GM12878 (cell line): Measurements from ENCODE around the gene CNTRL. TPM values are rescaled to one million over a fixed set of nuclear protein-coding genes. Genes with fewer than 3 reads are reported as not detected.

ENCODE experiments used
- ATAC-seq: fragments of 200-7000 bp; cut with Tn5 transposase; 3 replicates; pipeline ENCODE4 v1.9.1; 2020; ENCODE audit warnings: mild to moderate bottlenecking, moderate library complexity
- BruUV-seq: library from RNA; stranded (reverse); fragments of 400-500 nt; replicated peaks from 2 replicates; lab custom pipeline; 2021; lab: Mats Ljungman, UMichigan
- CTCF ChIA-PET: fragments of 300-600 bp; sonication (Branson Sonifier 250); formaldehyde crosslinking; extraction: SDS; loops from one replicate; lab custom pipeline; 2021; ENCODE audit warnings: inconsistent platforms; lab: Yijun Ruan, JAX
- POLR2A ChIA-PET: fragments of 350-600 bp; formaldehyde crosslinking; extraction: SDS; loops from one replicate; lab custom pipeline; 2021; ENCODE audit warnings: inconsistent platforms; lab: Charles Lee
- RAD21 ChIA-PET: fragments of 300-600 bp; sonication (Branson Sonifier 250); formaldehyde crosslinking; loops from one replicate; lab custom pipeline; 2023; ENCODE audit warnings: antibody characterized with exemption; ENCODE audit not compliant: unreplicated experiment; lab: Charles Lee
- SMC1A ChIA-PET: fragments of 300-600 bp; sonication (Branson Sonifier 250); formaldehyde crosslinking; loops from one replicate; lab custom pipeline; 2023; ENCODE audit not compliant: unreplicated experiment, uncharacterized antibody; lab: Charles Lee
- DNase-seq: peaks from one replicate; pipeline ENCODE4 v3.0.0-alpha.2; 2011; ENCODE audit warnings: low read depth, low spot score
- FAIRE-seq: peaks from 3 replicates; lab custom pipeline; 2011; peaks lifted over from hg19 to GRCh38; lab: Jason Lieb, UNC
- H2AFZ ChIP-seq: 2 replicates; pipeline ENCODE4 v1.6.0; 2011; ENCODE audit warnings: low read depth, low read length, control low read depth; ENCODE audit not compliant: control insufficient read depth
- H3K27ac ChIP-seq: 2 replicates; pipeline ENCODE4 v1.5.1; 2011; ENCODE audit warnings: control low read depth; ENCODE audit not compliant: control insufficient read depth, insufficient read depth
- H3K27me3 ChIP-seq, 2 experiments: replicated peaks in 1 of 2; 2 replicates each; pipeline versions ENCODE4 v1.6.0 to v1.6.1; 2011; ENCODE audit warnings: low read length in 1 of 2; ENCODE audit not compliant: control insufficient read depth in 2 of 2, insufficient read depth in 2 of 2
- H3K36me3 ChIP-seq, 2 experiments: 2 replicates each; pipeline ENCODE4 v1.5.1; 2011; ENCODE audit warnings: low read length in 1 of 2; ENCODE audit not compliant: control insufficient read depth in 2 of 2, insufficient read depth in 2 of 2
- H3K4me1 ChIP-seq: 2 replicates; pipeline ENCODE4 v1.6.1; 2011; ENCODE audit warnings: mild to moderate bottlenecking, low read length, moderate library complexity, mixed read lengths; ENCODE audit not compliant: control insufficient read depth, insufficient read depth
- H3K4me2 ChIP-seq: 2 replicates; pipeline ENCODE4 v1.6.0; 2011; ENCODE audit warnings: control low read depth; ENCODE audit not compliant: control insufficient read depth, insufficient read depth
- H3K4me3 ChIP-seq: fragments of 200-600 bp; sonication (generic); 2 replicates; pipeline ENCODE4 v1.5.1; 2016
- H3K79me2 ChIP-seq: 2 replicates; pipeline ENCODE4 v1.6.0; 2011; ENCODE audit warnings: low read length; ENCODE audit not compliant: control insufficient read depth, insufficient read depth
- H3K9ac ChIP-seq: 2 replicates; pipeline ENCODE4 v1.8.0; 2011; ENCODE audit warnings: low read length, control low read depth, mixed read lengths; ENCODE audit not compliant: control insufficient read depth, insufficient read depth
- H3K9me3 ChIP-seq: replicated peaks from 3 replicates; pipeline ENCODE4 v1.5.1; 2011; ENCODE audit warnings: mild to moderate bottlenecking, low read length; ENCODE audit not compliant: control insufficient read depth, insufficient read depth
- H4K20me1 ChIP-seq: 2 replicates; pipeline ENCODE4 v1.6.0; 2011; ENCODE audit not compliant: control insufficient read depth, insufficient read depth
- BCLAF1 ChIP-seq: fragments of 450-650 bp; IDR thresholded peaks from 2 replicates; pipeline ENCODE4 v1.6.1; 2017; ENCODE audit warnings: antibody characterized with exemption, mild to moderate bottlenecking, moderate library complexity
- BMI1 ChIP-seq: fragments of 450-650 bp; IDR thresholded peaks from 2 replicates; pipeline ENCODE4 v1.6.1; 2016; ENCODE audit warnings: mild to moderate bottlenecking, moderate library complexity, borderline replicate concordance
- CBX3 ChIP-seq: fragments of 200-600 bp; sonication (generic); IDR thresholded peaks from 2 replicates; pipeline ENCODE4 v1.6.1; 2016; ENCODE audit warnings: low read depth, borderline replicate concordance
- CUX1 ChIP-seq: IDR thresholded peaks from 2 replicates; pipeline ENCODE4 v1.6.1; 2012; ENCODE audit warnings: improper control_type of control experiment, low read depth, low read length; ENCODE audit not compliant: insufficient replicate concordance
- MYC ChIP-seq: IDR thresholded peaks from 2 replicates; pipeline ENCODE4 v1.6.1; 2011; ENCODE audit warnings: mild to moderate bottlenecking, low read length, moderate library complexity, inconsistent platforms; ENCODE audit not compliant: insufficient read depth, insufficient replicate concordance, insufficient read length, severe bottlenecking
- NFYA ChIP-seq: IDR thresholded peaks from 2 replicates; pipeline ENCODE4 v1.6.1; 2011; ENCODE audit warnings: low read depth, mild to moderate bottlenecking, low read length, improper control_type of control experiment, borderline replicate concordance
- SMAD1 ChIP-seq: fragments of 450-650 bp; IDR thresholded peaks from 2 replicates; pipeline ENCODE4 v1.6.1; 2018; ENCODE audit warnings: mild to moderate bottlenecking, low read depth; ENCODE audit not compliant: partially characterized antibody
- WGBS: methylation state at CpG from one replicate; pipeline ENCODE4 v1.1.6; 2016; ENCODE audit warnings: low lambda C conversion rate; ENCODE audit not compliant: insufficient replicate concordance, insufficient coverage; ENCODE audit errors: missing lambda C conversion rate; 5-methylcytosine and 5-hydroxymethylcytosine counted together
- in situ Hi-C: fragments of 300-500 bp; cut with MboI; formaldehyde crosslinking; loops from 9 replicates; pipeline ENCODE4 v1.14.3; 2018; ENCODE audit warnings: mixed read lengths
- intact Hi-C: fragments of 100-400 bp; cut with micrococcal nuclease; formaldehyde crosslinking; loops from one replicate; pipeline ENCODE4 v1.14.2; 2022; ENCODE audit not compliant: unreplicated experiment
- polyA plus RNA-seq, 11 experiments: library from polyadenylated mRNA; depleted of rRNA in 4 of 11; unstranded in 6 of 11; stranded (reverse) in 5 of 11; fragments of >200 nt; fragmentation: Nextera tagmentation in 4 of 11; fragmentation: Illumina TruSeq in 1 of 11; extraction: Ambion mirVana in 4 of 11; extraction: Trizol in 1 of 11; gene quantifications; 1 replicate in 1 of 11; 2 replicates in 10 of 11; pipeline versions ENCODE4 v1.2.1 to v1.2.3, GENCODE V29; 2011 to 2016; ENCODE audit warnings: inconsistent platforms in 2 of 11, missing spikeins in 2 of 11, low read depth in 1 of 11
- total RNA-seq, 4 experiments: library from RNA; depleted of rRNA in 3 of 4; stranded (reverse); fragments of >200 nt in 3 of 4; fragmentation: Illumina TruSeq in 1 of 4; extraction: Trizol in 1 of 4; gene quantifications; 2 replicates each; pipeline versions ENCODE4 v1.2.1 to v1.2.3, GENCODE V29; 2013 to 2021

The CNTRL gene
- total and polyA plus RNA-seq, 10 of the 15 experiments (the other 5 are each of a cell fraction or from before 2014, with no cell fraction given), result 20.0 to 65.4 (median 38.8) TPM

- no peak for TF ChIP-seq SMAD1
- no peak for TF ChIP-seq BMI1
Observed at GRCh38 chr9:121201738-121202533, 127.2 kb downstream of the CNTRL start, which contains the start of gene RAB14 (continued).

GRCh38 chr9:121204121-121204520 lies 129.4 kb downstream of the CNTRL start:
- Histone ChIP-seq H3K9ac (no peak overlapping the region), H3K27ac (no peak overlapping the region), H3K4me1 (peaks cover 21% of the 10 kb centered on the region), H3K27me3 (no peaks in the 10 kb centered on the region), H3K4me3 (no peak overlapping the region), H3K79me2 (peaks cover 34% of the 10 kb centered on the region), H3K36me3 (no peaks in the 10 kb centered on the region), H3K9me3 (no peaks in the 10 kb centered on the region), H4K20me1 (0 out of 2 replicates have a peak, but pooled peaks cover 4% of the 10 kb centered on the region), H2AFZ (no peak overlapping the region), H3K4me2 (no peak overlapping the region)
- in situ Hi-C loops, result no loop called here
- FAIRE-seq (no peak), DNase-seq (no peak), ATAC-seq (no peak)
- ChIA-PET POLR2A (interaction anchor here (1.4 kb wide), 1 partner anchor 84 kb away, joined by 4 read pairs; no protein-coding TSS in a partner anchor), SMC1A (interaction anchor here (1.0 to 1.5 kb wide), 3 partner anchors 9 to 82 kb away, joined by 3 to 4 read pairs (median 3); no protein-coding TSS in a partner anchor), CTCF (interaction anchor here (1.4 to 2.7 kb wide), 2 partner anchors 10 to 223 kb away, joined by 4 to 13 read pairs; no protein-coding TSS in a partner anchor), RAD21 (no interaction called here)
- WGBS, result 78% methylated on average over 2 of the region's 2 CpGs
- no TSS peak for BruUV-seq
- TF ChIP-seq CUX1 (no peak), NFYA (no peak), BCLAF1 (no peak), MYC (no peak), CBX3 (no peak)
- intact Hi-C loops, result no loop called here
